ENCODE measurements around the gene ALDOA. TPM values are rescaled to one million over a fixed set of nuclear protein-coding genes. Genes with fewer than 3 reads are reported as not detected.
"Not testable (repeated sequence)": the region's sequence is repeated elsewhere in the genome, so short reads cannot be mapped to it uniquely, and the experiment has no call there.

Gene ALDOA
- polyA plus RNA-seq (2013, experiment 1 of 4) = 636 TPM
- polyA plus RNA-seq (2013, experiment 2 of 4) = 520 TPM
- 486 TPM for polyA plus RNA-seq (2013, experiment 3 of 4)
- 466 TPM for polyA plus RNA-seq (2013, experiment 4 of 4)

DNA sequence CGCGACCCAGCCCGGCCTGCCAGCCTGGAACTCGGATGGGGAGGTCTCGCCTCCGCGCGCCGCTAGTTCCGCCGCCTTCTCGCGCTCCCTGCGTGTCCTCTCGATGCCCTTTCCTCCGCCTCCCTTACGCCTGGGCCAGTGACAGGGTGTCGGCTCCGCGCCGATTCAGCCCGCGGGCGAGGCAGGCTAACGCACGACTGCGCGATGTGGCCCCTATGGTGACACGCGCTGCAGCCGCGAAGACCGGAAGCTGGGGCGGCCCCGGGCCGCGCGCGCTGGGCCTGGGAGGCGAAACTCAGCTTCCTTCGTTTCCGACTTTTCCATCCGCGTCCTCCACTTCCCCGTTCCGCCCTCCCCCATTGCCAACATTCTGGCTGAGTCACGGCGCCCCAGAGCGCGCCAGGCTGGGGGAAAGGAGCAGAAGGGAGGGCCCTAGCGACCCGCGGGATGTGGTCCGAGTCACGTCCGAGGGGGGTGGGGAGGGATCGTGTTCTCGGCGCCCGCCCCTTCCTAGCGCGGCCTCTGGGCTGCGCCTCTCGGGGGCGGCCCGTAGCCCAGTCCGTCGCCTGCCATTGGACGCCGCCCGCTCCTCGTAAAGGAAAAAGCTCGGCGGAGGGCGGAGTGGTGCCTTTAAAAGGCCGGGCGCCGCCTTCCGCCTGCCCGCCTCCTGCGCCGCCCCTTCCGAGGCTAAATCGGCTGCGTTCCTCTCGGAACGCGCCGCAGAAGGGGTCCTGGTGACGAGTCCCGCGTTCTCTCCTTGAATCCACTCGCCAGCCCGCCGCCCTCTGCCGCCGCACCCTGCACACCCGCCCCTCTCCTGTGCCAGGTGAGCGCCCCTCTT is at the start of gene ALDOA:
ALDOA (plus strand) TSS at position 659 of the 841 bp plus-strand sequence. CDS start 1,138 bp downstream, outside the sequence.
- 0% methylated on average over 99 of the region's 99 CpGs for WGBS, 2 experiments
- H3K27ac ChIP-seq (ENCODE audit: insufficient read depth, low read depth, low read length, poor library complexity, severe bottlenecking) = peak within 1 kb of the TSS; percentile 90
- H3K27me3 ChIP-seq (ENCODE audit: control insufficient read depth, insufficient read depth, low read length, poor library complexity, severe bottlenecking) = no peaks in the 10 kb centered on the region
- peaks cover 32% of the 10 kb centered on the region for H3K4me1 ChIP-seq (ENCODE audit: control insufficient read depth, insufficient read depth, low read length)
- peak within 1 kb of the TSS; percentile 98 for H3K4me3 ChIP-seq (ENCODE audit: insufficient read depth, low read depth, low read length)
- no peaks in the 10 kb centered on the region for H3K9me3 ChIP-seq (ENCODE audit: control insufficient read depth, low read length)
- peaks cover 30% of the 10 kb centered on the region for H3K36me3 ChIP-seq (ENCODE audit: control insufficient read depth, insufficient read depth, low read length)

DNA sequence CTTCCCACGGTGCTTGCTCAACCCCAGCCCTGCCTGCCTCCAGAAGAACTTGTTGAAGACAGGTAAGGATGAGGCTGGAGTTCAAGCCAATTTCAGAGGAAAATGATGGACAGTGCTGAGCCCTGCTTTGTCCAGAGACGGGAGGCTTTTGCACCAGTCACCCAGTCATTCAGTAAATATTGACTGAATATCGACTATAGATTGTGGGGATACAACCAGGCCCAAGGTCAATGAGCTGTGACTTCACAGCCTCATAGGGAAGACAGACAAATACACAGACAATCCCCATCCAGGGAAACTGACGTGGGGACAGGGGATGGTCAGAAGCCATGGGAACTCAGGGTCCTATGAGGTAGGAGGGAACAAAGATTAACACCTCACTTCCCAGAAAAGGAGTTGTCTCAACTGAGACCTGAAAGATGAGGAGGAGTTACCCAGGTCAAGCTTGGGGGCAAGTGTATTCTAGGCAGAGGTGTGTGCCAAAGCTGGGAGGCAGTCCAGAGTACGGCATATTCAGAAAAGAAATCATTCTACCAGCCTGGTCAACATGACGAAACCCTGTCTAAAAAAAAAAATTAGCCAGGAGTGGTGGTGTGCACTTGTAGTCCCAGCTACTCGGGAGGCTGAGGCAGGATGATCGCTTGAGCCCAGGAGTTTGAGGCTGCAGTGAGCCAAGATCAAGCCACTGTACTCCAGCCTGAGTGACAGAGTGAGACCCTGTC is 48.8 kb upstream of the ALDOA start:
- H3K4me1 ChIP-seq (ENCODE audit: control insufficient read depth, insufficient read depth, low read length) = no peaks in the 10 kb centered on the region
- no peak overlapping the region for H3K4me3 ChIP-seq (ENCODE audit: insufficient read depth, low read depth, low read length)
- H3K36me3 ChIP-seq (ENCODE audit: control insufficient read depth, insufficient read depth, low read length) = no peaks in the 10 kb centered on the region
- peaks cover 11% of the 10 kb centered on the region for H3K27me3 ChIP-seq (ENCODE audit: control insufficient read depth, insufficient read depth, low read length, poor library complexity, severe bottlenecking)
- WGBS, 2 experiments = 83 to 84% methylated on average over 8 of the region's 8 CpGs
- H3K9me3 ChIP-seq (ENCODE audit: control insufficient read depth, low read length) = no peaks in the 10 kb centered on the region
- H3K27ac ChIP-seq (ENCODE audit: insufficient read depth, low read depth, low read length, poor library complexity, severe bottlenecking) = no peak overlapping the region

DNA sequence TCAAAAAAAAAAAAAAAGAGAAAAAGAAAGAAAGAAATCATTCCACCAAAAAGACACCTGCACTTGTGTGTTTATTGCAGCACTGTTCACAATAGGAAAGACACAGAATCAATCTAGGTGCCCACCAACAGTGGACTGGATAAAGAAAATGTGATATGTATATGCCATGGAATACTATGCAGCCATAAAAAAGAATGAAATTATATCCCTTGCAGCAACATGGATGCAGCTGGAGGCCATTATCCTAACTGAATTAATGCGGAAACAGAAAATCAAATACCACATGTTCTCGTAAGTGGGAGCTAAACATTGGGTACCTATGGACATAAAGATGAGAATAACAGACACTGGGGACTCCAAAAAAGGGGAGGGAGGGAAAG is 48.3 kb upstream of the ALDOA start:
- Histone ChIP-seq H3K9me3 (ENCODE audit: control insufficient read depth, low read length) (no peaks in the 10 kb centered on the region), H3K4me1 (ENCODE audit: control insufficient read depth, insufficient read depth, low read length) (no peaks in the 10 kb centered on the region), H3K36me3 (ENCODE audit: control insufficient read depth, insufficient read depth, low read length) (no peaks in the 10 kb centered on the region), H3K27ac (ENCODE audit: insufficient read depth, low read depth, low read length, poor library complexity, severe bottlenecking) (no peak overlapping the region), H3K27me3 (ENCODE audit: control insufficient read depth, insufficient read depth, low read length, poor library complexity, severe bottlenecking) (peaks cover 6% of the 10 kb centered on the region), H3K4me3 (ENCODE audit: insufficient read depth, low read depth, low read length) (no peak overlapping the region)
- 92% methylated on average over 2 of the region's 2 CpGs for WGBS, 2 experiments

DNA sequence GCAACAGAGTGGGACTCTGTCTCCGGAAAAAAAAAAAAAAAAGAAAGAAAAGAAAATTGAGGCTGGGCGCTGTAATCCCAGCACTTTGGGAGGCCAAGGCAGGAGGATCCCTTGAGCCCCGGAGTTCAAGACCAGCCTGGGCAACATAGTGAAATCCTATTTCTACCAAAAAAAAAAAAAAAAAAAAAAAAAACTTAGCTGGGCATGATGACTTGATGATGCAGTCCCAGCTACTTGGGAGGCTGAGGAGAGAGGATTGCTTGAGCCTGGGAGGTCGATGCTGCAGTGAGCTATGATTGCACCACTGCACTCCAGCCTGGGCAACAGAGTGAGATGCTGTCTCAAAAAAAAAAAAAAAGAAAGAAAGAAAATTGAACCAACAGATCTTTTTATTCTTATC is 47.6 kb upstream of the ALDOA start:
- H3K4me3 ChIP-seq (ENCODE audit: insufficient read depth, low read depth, low read length); H3K9me3 ChIP-seq (ENCODE audit: control insufficient read depth, low read length); H3K27ac ChIP-seq (ENCODE audit: insufficient read depth, low read depth, low read length, poor library complexity, severe bottlenecking); H3K4me1 ChIP-seq (ENCODE audit: control insufficient read depth, insufficient read depth, low read length); H3K27me3 ChIP-seq (ENCODE audit: control insufficient read depth, insufficient read depth, low read length, poor library complexity, severe bottlenecking); H3K36me3 ChIP-seq (ENCODE audit: control insufficient read depth, insufficient read depth, low read length): not testable (repeated sequence)
- WGBS, 2 experiments = 86 to 90% methylated on average over 2 to 4 of the region's 4 CpGs

DNA sequence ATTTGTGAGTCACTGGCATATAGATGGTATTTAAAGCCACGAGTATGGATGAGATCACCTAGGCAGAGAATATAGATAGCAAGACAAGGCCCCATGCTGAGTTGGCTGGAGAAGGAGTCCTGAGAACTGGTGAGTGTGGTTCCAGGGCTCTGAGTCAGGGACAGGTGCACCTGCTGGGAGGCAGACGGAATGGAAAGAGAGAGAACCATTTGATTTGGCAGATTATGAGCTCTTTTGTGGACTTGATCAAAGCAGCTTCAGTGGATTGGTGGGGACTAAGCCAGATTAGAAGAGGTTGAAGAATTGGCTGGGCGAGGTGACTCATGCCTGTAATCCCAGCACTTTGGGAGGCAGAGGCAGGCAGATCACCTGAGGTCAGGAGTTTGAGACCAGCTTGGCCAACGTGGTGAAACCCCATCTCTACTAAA is 46.8 kb upstream of the ALDOA start:
- H3K27ac ChIP-seq (ENCODE audit: insufficient read depth, low read depth, low read length, poor library complexity, severe bottlenecking) = no peak overlapping the region
- no peaks in the 10 kb centered on the region for H3K36me3 ChIP-seq (ENCODE audit: control insufficient read depth, insufficient read depth, low read length)
- H3K4me1 ChIP-seq (ENCODE audit: control insufficient read depth, insufficient read depth, low read length) = no peaks in the 10 kb centered on the region
- H3K4me3 ChIP-seq (ENCODE audit: insufficient read depth, low read depth, low read length) = no peak overlapping the region
- H3K9me3 ChIP-seq (ENCODE audit: control insufficient read depth, low read length) = no peaks in the 10 kb centered on the region
- 74 to 79% methylated on average over 4 of the region's 4 CpGs for WGBS, 2 experiments
- H3K27me3 ChIP-seq (ENCODE audit: control insufficient read depth, insufficient read depth, low read length, poor library complexity, severe bottlenecking) = no peaks in the 10 kb centered on the region

DNA sequence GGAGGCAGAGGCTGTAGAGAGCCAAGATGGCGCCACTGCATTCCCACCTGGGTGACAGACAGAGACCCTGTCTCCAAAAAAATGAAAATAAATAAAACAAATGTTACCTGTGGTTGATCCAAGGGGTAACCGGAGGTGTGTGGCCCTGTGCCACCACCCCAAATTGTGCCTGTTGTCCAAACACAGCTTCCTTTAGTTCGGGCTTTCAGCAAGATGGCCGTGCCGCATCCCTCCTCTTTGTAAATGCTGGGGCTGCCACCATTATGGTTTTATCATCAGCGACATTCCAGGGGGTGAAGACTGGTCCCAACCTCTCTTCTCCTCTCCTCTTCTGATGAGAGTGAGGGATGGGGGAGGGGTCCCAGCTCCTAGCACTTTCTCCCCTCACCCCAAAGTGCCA is 42.7 kb upstream of the ALDOA start, which contains the start of gene C16orf92:
C16orf92 (plus strand) TSS at position 312 of the 400 bp plus-strand sequence. CDS start 143 bp downstream, outside the sequence.
- no peak within 1 kb of the TSS for H3K27ac ChIP-seq (ENCODE audit: insufficient read depth, low read depth, low read length, poor library complexity, severe bottlenecking)
- 91 to 92% methylated on average over 6 of the region's 6 CpGs for WGBS, 2 experiments
- no peak within 1 kb of the TSS for H3K4me3 ChIP-seq (ENCODE audit: insufficient read depth, low read depth, low read length)
- no peaks in the 10 kb centered on the region for H3K36me3 ChIP-seq (ENCODE audit: control insufficient read depth, insufficient read depth, low read length)
- H3K27me3 ChIP-seq (ENCODE audit: control insufficient read depth, insufficient read depth, low read length, poor library complexity, severe bottlenecking) = no peaks in the 10 kb centered on the region
- no peaks in the 10 kb centered on the region for H3K9me3 ChIP-seq (ENCODE audit: control insufficient read depth, low read length)
- no peaks in the 10 kb centered on the region for H3K4me1 ChIP-seq (ENCODE audit: control insufficient read depth, insufficient read depth, low read length)

DNA sequence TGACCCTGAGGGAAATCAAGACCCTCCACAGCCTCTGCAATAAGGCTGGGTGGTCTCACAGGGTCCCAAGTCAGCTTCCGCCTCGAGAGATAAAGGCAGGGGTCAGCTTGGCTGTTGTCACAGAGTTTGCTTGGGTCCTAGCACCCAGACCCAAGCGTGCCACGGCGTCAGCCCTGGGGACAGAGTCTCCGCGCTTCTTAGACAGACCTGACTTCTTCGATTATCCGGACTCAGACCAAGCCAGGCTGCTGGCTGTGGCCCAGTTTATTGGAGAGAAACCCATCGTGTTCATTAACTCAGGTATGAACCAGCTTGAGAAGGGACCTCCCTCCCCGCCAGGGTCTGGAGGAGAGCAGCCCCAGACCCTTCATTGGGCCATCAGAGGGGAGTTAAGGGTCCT is 42.0 kb upstream of the ALDOA start:
- H3K27ac ChIP-seq (ENCODE audit: insufficient read depth, low read depth, low read length, poor library complexity, severe bottlenecking) = no peak overlapping the region
- no peaks in the 10 kb centered on the region for H3K36me3 ChIP-seq (ENCODE audit: control insufficient read depth, insufficient read depth, low read length)
- no peaks in the 10 kb centered on the region for H3K9me3 ChIP-seq (ENCODE audit: control insufficient read depth, low read length)
- H3K4me1 ChIP-seq (ENCODE audit: control insufficient read depth, insufficient read depth, low read length) = no peaks in the 10 kb centered on the region
- no peaks in the 10 kb centered on the region for H3K27me3 ChIP-seq (ENCODE audit: control insufficient read depth, insufficient read depth, low read length, poor library complexity, severe bottlenecking)
- H3K4me3 ChIP-seq (ENCODE audit: insufficient read depth, low read depth, low read length) = no peak overlapping the region
- WGBS, 2 experiments = 92 to 93% methylated on average over 11 of the region's 11 CpGs

DNA sequence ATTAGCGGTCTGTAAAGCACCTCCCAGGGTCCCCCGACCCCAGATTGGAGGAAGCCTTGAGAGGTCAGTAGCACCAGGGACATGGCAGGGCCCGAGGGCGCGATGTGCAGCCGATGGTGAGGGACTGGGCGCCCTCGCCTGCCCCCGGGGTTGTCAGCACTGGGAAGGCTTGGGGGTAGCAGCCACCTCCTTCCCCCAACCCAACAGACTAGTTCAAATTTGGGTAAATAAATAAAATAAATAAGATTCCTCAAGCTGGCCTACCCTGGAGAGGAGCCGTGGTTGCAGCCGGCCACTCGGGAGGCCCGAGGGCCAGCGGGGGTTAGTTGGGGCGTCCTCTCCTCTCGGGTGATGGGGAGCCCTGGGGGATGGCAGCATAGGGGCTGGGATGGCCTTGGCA is 41.1 kb upstream of the ALDOA start:
- Histone ChIP-seq H3K36me3 (ENCODE audit: control insufficient read depth, insufficient read depth, low read length) (no peaks in the 10 kb centered on the region), H3K27ac (ENCODE audit: insufficient read depth, low read depth, low read length, poor library complexity, severe bottlenecking) (no peak overlapping the region), H3K4me1 (ENCODE audit: control insufficient read depth, insufficient read depth, low read length) (peaks cover 3% of the 10 kb centered on the region), H3K4me3 (ENCODE audit: insufficient read depth, low read depth, low read length) (no peak overlapping the region), H3K9me3 (ENCODE audit: control insufficient read depth, low read length) (no peaks in the 10 kb centered on the region), H3K27me3 (ENCODE audit: control insufficient read depth, insufficient read depth, low read length, poor library complexity, severe bottlenecking) (peaks cover 1% of the 10 kb centered on the region)
- WGBS, 2 experiments = 88 to 92% methylated on average over 16 of the region's 16 CpGs

DNA sequence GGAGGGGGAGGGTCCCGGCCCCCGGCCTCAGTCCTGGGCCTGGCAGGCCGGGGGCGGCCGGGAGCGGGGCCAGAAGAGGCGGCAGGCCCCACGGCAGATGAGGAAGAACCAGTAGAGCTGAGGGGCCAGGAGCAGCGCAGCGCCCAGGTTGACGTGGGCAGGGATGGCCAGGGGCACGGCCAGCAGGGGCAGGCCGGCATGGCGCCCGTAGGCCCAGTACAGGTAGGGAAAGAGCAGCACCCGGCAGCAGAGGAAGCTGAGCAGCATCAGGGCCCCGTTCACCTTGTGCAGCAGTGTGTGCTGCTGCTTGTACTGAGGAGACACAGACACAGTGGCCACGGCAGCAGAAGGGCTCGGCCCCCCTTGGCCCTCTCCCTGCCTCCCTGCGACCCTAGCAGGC is 40.4 kb upstream of the ALDOA start:
- Histone ChIP-seq H3K36me3 (ENCODE audit: control insufficient read depth, insufficient read depth, low read length) (no peaks in the 10 kb centered on the region), H3K4me1 (ENCODE audit: control insufficient read depth, insufficient read depth, low read length) (peaks cover 3% of the 10 kb centered on the region), H3K4me3 (ENCODE audit: insufficient read depth, low read depth, low read length) (no peak overlapping the region), H3K27ac (ENCODE audit: insufficient read depth, low read depth, low read length, poor library complexity, severe bottlenecking) (no peak overlapping the region), H3K27me3 (ENCODE audit: control insufficient read depth, insufficient read depth, low read length, poor library complexity, severe bottlenecking) (peaks cover 6% of the 10 kb centered on the region), H3K9me3 (ENCODE audit: control insufficient read depth, low read length) (no peaks in the 10 kb centered on the region)
- 92% methylated on average over 20 of the region's 20 CpGs for WGBS, 2 experiments

DNA sequence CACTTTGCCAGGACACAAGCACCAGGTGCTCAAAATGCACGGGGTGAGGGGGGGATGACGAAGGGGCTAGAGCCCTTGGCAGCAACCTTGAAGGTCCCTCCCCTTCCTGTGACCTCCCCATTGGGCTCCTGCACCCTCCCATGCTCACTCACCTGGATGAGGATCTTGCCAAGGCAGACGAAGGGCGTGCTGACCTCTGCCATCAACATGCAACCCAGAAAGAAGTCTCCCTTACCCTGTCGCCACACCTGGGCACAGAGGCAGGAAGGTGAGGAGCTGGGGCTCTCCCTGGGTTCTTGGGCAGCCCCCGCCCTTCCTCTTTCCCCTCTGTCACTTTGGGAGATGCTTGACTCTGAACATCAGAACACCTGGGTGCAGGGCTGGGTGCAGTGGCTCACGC is 40.0 kb upstream of the ALDOA start:
- Histone ChIP-seq H3K27ac (ENCODE audit: insufficient read depth, low read depth, low read length, poor library complexity, severe bottlenecking) (no peak overlapping the region), H3K27me3 (ENCODE audit: control insufficient read depth, insufficient read depth, low read length, poor library complexity, severe bottlenecking) (peaks cover 10% of the 10 kb centered on the region), H3K4me3 (ENCODE audit: insufficient read depth, low read depth, low read length) (no peak overlapping the region), H3K36me3 (ENCODE audit: control insufficient read depth, insufficient read depth, low read length) (no peaks in the 10 kb centered on the region), H3K4me1 (ENCODE audit: control insufficient read depth, insufficient read depth, low read length) (peaks cover 3% of the 10 kb centered on the region), H3K9me3 (ENCODE audit: control insufficient read depth, low read length) (no peaks in the 10 kb centered on the region)
- 88 to 89% methylated on average over 7 of the region's 7 CpGs for WGBS, 2 experiments

Measured in ectodermal cell (in vitro differentiated cells).